OCI-LY1 (cell line): ENCODE results near the gene NOTCH4.

Experiments
- CTCF ChIP-seq: fragments of 200-600 bp; sonication (generic), shearing (Covaris generic); IDR thresholded peaks from 2 replicates; pipeline ENCODE4 v1.5.1; 2017; ENCODE audit warnings: mild to moderate bottlenecking, antibody characterized with exemption, low read length, moderate library complexity, mixed read lengths
- EZH2 ChIP-seq: fragments of 200-600 bp; sonication (generic), shearing (Covaris generic); IDR thresholded peaks from 2 replicates; pipeline ENCODE4 v1.8.0; 2017; ENCODE audit warnings: borderline replicate concordance, mixed run types, mild to moderate bottlenecking, antibody characterized with exemption, low read length, moderate library complexity, mixed read lengths

- TF ChIP-seq CTCF: no peak
- no peak for TF ChIP-seq EZH2
Observed at GRCh38 chr6:32187009-32187709, 36.7 kb downstream of the NOTCH4 start.
